ENCODE results near the gene CDYL2. TPM values are rescaled to one million over a fixed set of nuclear protein-coding genes. Genes with fewer than 3 reads are reported as not detected.

CDYL2 gene
- total RNA-seq, 1 donor from 2014 or later: 4.5 TPM

DNA sequence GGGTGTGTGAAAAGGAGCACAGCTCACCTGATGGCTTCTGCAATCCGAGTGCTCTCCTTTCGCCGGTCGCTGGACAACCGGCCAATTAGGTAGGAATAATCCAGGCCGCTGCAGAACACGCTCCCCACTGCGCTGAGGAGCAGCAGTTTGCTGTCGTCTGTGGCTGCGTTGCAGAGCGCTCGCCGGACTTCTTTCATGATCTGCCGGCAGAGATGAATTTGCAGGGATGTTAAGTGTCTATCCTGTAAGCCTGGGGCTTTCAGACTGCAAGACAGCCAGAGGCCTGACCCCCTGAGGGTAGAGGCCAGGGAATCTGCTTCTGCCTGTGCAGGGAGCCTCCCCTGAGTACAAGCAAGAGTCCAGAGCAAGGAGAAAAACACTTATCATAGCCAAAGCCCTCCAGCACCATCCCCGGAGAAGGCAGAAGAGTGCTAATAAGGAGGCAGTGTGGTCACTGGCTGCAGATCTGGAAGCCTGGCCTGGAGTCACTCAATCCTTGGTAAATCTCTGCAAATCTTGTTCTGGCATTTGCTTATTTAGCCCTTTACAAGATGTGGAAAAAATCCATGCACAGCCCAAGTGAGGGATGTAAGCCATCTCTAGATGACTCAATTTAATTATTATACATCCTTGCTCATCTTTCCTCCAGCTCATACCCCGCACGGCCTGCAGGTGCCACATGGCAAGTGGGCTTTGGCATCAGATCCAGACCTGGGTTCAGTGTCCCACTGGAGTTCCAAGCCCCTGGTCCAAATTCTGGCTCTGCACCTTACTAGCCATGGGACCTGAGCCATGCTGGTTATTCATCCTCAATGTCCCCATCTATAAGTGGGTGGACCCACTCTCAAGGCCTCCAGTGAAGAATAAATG lies 183.4 kb downstream of the CDYL2 start:
- TF ChIP-seq, protein P1, sequence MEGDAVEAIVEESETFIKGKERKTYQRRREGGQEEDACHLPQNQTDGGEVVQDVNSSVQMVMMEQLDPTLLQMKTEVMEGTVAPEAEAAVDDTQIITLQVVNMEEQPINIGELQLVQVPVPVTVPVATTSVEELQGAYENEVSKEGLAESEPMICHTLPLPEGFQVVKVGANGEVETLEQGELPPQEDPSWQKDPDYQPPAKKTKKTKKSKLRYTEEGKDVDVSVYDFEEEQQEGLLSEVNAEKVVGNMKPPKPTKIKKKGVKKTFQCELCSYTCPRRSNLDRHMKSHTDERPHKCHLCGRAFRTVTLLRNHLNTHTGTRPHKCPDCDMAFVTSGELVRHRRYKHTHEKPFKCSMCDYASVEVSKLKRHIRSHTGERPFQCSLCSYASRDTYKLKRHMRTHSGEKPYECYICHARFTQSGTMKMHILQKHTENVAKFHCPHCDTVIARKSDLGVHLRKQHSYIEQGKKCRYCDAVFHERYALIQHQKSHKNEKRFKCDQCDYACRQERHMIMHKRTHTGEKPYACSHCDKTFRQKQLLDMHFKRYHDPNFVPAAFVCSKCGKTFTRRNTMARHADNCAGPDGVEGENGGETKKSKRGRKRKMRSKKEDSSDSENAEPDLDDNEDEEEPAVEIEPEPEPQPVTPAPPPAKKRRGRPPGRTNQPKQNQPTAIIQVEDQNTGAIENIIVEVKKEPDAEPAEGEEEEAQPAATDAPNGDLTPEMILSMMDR (conservative IDR thresholded peaks at IDR 0.05): no peak
- no peaks in the 10 kb centered on the region for H3K4me1 Mint-ChIP-seq
- H3K27ac Mint-ChIP-seq (ENCODE audit: unreplicated experiment): no peak overlapping the region
- H3K9me3 Mint-ChIP-seq: peaks cover 4% of the 10 kb centered on the region
- H3K27me3 Mint-ChIP-seq (ENCODE audit: low read depth): peaks cover 9% of the 10 kb centered on the region
- no peak overlapping the region for H3K4me3 Mint-ChIP-seq
- no peak for DNase-seq (ENCODE audit: low read depth, low spot score)
- H3K36me3 Mint-ChIP-seq (ENCODE audit: low read depth): peaks cover 6% of the 10 kb centered on the region

DNA sequence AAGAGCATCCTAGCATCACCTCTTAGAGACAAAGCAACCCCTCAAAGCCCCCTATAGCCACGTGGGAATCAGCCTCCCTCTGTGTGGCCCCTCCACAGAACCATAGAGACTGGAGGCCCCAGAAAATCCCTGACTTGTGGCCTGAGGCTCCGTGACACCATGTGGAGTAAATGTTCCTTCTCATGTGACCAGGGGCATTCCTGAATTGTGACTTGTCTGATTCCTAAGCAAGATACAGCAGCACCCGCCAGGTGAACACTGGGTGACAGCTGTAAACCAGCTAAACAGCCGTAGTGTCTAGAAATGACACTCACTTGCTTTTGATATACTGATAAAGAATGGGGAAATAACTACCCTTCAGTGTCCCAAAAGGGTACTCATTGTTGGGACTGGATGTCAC lies 184.6 kb downstream of the CDYL2 start:
- Mint-ChIP-seq H3K36me3 (ENCODE audit: low read depth) (peaks cover 2% of the 10 kb centered on the region), H3K9me3 (no peaks in the 10 kb centered on the region), H3K27me3 (ENCODE audit: low read depth) (peaks cover 4% of the 10 kb centered on the region)

DNA sequence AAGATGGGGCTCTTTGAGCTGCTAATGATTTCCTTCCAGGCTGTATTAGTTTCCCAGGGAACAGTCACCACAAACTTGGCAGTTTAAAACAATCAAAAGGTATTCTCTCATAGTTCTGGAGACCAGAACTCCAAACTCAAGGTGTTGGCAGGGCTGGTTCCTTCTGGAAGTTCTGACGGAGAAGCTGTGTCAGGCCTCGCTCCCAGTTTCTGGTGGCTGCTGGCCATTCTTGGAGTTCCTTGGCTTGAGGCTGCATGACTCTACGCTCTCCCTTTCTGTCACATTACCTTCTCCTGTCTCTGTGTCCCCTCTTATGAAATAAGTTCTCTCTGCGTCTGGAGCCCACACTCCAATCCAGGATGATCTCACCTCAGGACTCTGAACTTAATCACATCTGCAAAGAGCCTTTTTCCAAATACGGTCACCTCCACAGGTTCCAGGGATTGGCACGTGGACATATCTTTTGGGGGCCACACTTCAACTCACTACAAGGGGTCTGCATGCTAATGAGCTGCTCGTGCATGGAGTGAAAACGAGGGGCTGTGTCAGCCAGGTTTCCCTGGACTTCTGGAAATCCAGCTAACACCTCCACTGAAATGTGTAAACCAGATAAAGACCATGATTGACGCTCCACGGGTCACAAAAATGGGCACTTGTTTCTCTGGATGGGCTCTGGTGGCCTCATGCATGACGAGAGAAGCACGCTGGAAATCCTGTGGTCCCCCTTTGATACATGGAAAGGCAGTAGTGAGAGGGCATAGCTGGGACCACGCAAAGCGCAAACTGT lies 185.3 kb downstream of the CDYL2 start:
- DNase-seq (ENCODE audit: low read depth, low spot score): no peak
- TF ChIP-seq, protein P1 (conservative IDR thresholded peaks at IDR 0.05): no peak
- Mint-ChIP-seq H3K4me1 (no peaks in the 10 kb centered on the region), H3K9me3 (no peaks in the 10 kb centered on the region), H3K27ac (ENCODE audit: unreplicated experiment) (peak overlapping the region; percentile 67), H3K27me3 (ENCODE audit: low read depth) (no peaks in the 10 kb centered on the region), H3K36me3 (ENCODE audit: low read depth) (peaks cover 2% of the 10 kb centered on the region), H3K4me3 (no peak overlapping the region)

More for the DNA sequence above, 184.6 kb downstream of the CDYL2 start:
- no peak for DNase-seq (ENCODE audit: low read depth, low spot score)
- no peak overlapping the region for H3K4me3 Mint-ChIP-seq
- no peak overlapping the region for H3K27ac Mint-ChIP-seq (ENCODE audit: unreplicated experiment)
- TF ChIP-seq, protein P1 (conservative IDR thresholded peaks at IDR 0.05): no peak
- H3K4me1 Mint-ChIP-seq: no peaks in the 10 kb centered on the region

DNA sequence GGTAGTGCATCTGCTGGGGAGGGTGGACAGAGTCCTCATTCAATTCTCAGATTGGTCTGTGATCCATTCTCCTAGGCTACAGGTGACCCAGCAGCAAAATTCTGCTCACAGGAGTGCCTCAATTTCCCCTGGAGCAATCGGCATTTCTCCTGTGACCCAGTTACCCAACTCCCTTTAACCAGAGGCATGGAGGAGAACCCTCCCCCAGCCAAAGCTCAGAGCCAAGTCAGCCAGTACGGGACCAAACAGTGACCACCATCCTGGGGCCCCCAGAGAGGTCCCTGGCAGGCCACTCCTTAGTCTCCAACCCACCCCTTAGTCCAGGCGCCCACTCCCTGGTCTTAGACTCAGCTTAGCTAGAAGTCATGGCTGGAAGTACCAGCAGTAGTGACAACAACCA lies 188.0 kb downstream of the CDYL2 start:
- Mint-ChIP-seq H3K27me3 (ENCODE audit: low read depth) (no peaks in the 10 kb centered on the region), H3K4me3 (no peak overlapping the region), H3K4me1 (no peaks in the 10 kb centered on the region), H3K9me3 (no peaks in the 10 kb centered on the region), H3K36me3 (ENCODE audit: low read depth) (no peaks in the 10 kb centered on the region), H3K27ac (ENCODE audit: unreplicated experiment) (no peak overlapping the region)
- TF ChIP-seq, protein P1 (conservative IDR thresholded peaks at IDR 0.05): no peak
- DNase-seq (ENCODE audit: low read depth, low spot score): no peak

DNA sequence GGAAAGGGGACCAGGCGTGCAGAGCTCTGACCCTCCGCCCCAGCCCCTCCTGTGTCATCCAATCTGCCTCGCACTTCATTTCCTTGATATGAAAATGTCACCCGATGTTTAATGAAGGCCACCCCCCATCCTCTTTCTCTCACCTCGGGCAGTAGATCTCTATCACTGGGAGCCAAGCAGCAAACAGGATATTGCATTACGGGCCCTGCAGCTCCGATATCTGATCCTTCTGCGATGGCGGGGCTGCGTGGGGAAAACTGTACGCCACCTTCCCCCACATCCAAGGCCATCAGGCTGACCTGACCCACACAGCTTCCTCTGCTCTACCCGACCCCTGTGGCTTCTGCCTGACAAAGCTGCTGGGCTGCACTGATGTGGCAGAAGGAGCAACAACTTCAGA lies 188.7 kb downstream of the CDYL2 start:
- Mint-ChIP-seq H3K36me3 (ENCODE audit: low read depth) (no peaks in the 10 kb centered on the region), H3K4me3 (no peak overlapping the region), H3K27ac (ENCODE audit: unreplicated experiment) (no peak overlapping the region), H3K27me3 (ENCODE audit: low read depth) (no peaks in the 10 kb centered on the region), H3K9me3 (no peaks in the 10 kb centered on the region), H3K4me1 (no peaks in the 10 kb centered on the region)
- TF ChIP-seq, protein P1 (conservative IDR thresholded peaks at IDR 0.05): no peak
- DNase-seq (ENCODE audit: low read depth, low spot score): no peak

Data from neural crest cell (in vitro differentiated cells).